ENCODE results near the gene TICAM2. TPM values are rescaled to one million over a fixed set of nuclear protein-coding genes. Genes with fewer than 3 reads are reported as not detected.

The TICAM2 gene
- total and polyA plus RNA-seq, 10 of the 15 experiments (the other 5 are each of a cell fraction or from before 2014, with no cell fraction given) = 0.14 to 7.0 (median 2.9) TPM

GRCh38 chr5:115602591-115603125 lies 379 bp upstream of the TICAM2 start:
- peaks cover 22% of the 10 kb centered on the region for H3K4me1 ChIP-seq (ENCODE audit: control insufficient read depth, insufficient read depth, low read length)
- no peaks in the 10 kb centered on the region for H3K36me3 ChIP-seq (ENCODE audit: control insufficient read depth in 2 of 2, insufficient read depth in 2 of 2, low read length in 1 of 2)
- TF ChIP-seq NFIC (IDR thresholded peaks at IDR 0.05; ENCODE audit: low read depth, low read length) (0 out of 2 replicates have a peak, but pooled peaks have one; percentile 10), BCL3 (IDR thresholded peaks at IDR 0.05; ENCODE audit: borderline replicate concordance, insufficient read depth, low read depth, low read length, poor library complexity, severe bottlenecking) (peak; percentile 20), KAT2A (conservative IDR thresholded peaks at IDR 0.05; ENCODE audit: control insufficient read depth, low read depth, low read length) (no peak), EED (IDR thresholded peaks at IDR 0.05; ENCODE audit: low read depth) (0 out of 2 replicates have a peak, but pooled peaks have one; percentile 4), JUNB (IDR thresholded peaks at IDR 0.05) (0 out of 2 replicates have a peak, but pooled peaks have one; percentile 19), MTA2 (IDR thresholded peaks at IDR 0.05; ENCODE audit: low read depth) (peak; percentile 34; the same call in 1 of the 2 replicates)
- no peak for DNase-seq (ENCODE audit: low read depth, low spot score)
- H3K9ac ChIP-seq (ENCODE audit: control insufficient read depth, insufficient read depth, low read length) = peak overlapping the region; percentile 87
- CTCF ChIA-PET = interaction anchor here (0.7 to 6.2 kb wide), 6 partner anchors 14 to 76 kb away, joined by 3 to 38 read pairs (median 4); no protein-coding TSS in a partner anchor
- H4K20me1 ChIP-seq (ENCODE audit: control insufficient read depth, insufficient read depth) = no peaks in the 10 kb centered on the region
- H3K4me2 ChIP-seq (ENCODE audit: control insufficient read depth, insufficient read depth) = peak overlapping the region; percentile 77
- H3K4me3 ChIP-seq = peak overlapping the region; percentile 85
- RAD21 ChIA-PET (ENCODE audit: unreplicated experiment) = interaction anchor here (0.8 to 3.8 kb wide), 8 partner anchors 12 to 293 kb away, joined by 3 to 22 read pairs (median 6); no protein-coding TSS in a partner anchor
- H3K9me3 ChIP-seq (replicated peaks; ENCODE audit: control insufficient read depth, insufficient read depth, low read length) = no peaks in the 10 kb centered on the region
- peak overlapping the region; percentile 94 for H3K27ac ChIP-seq (ENCODE audit: control insufficient read depth, insufficient read depth)
- in situ Hi-C loops (cut with MboI) = no loop called here
- SMC1A ChIA-PET (ENCODE audit: uncharacterized antibody, unreplicated experiment) = interaction anchor here (0.9 to 7.6 kb wide), 6 partner anchors 11 to 26 kb away, joined by 3 to 48 read pairs (median 7); no protein-coding TSS in a partner anchor
- 11% methylated on average over 11 of the region's 11 CpGs for WGBS (ENCODE audit: insufficient coverage, insufficient replicate concordance, low lambda C conversion rate, missing lambda C conversion rate)
- ATAC-seq = peak; percentile 14
- POLR2A ChIA-PET = interaction anchor here (0.6 to 2.5 kb wide), 10 partner anchors 11 to 329 kb away, joined by 3 to 27 read pairs (median 7); partner anchors contain the start of gene TMED7
- TSS peak; percentile 87 for BruUV-seq (replicated peaks)
- no peak for FAIRE-seq
- intact Hi-C loops (cut with micrococcal nuclease; ENCODE audit: unreplicated experiment) = no loop called here
- H2AFZ ChIP-seq (ENCODE audit: control insufficient read depth, low read depth, low read length) = no peak overlapping the region; the same call in 1 of the 2 replicates
- H3K79me2 ChIP-seq (ENCODE audit: control insufficient read depth, insufficient read depth, low read length) = peaks cover 30% of the 10 kb centered on the region
- no peaks in the 10 kb centered on the region for H3K27me3 ChIP-seq (replicated peaks in 1 of 2; ENCODE audit: control insufficient read depth in 2 of 2, insufficient read depth in 2 of 2, low read length in 1 of 2)

All from GM12878 (cell line).